Myocyte (in vitro differentiated cells): ENCODE results near the gene MEIS2. TPM values are rescaled to one million over a fixed set of nuclear protein-coding genes. Genes with fewer than 3 reads are reported as not detected.

Experiments
- DNase-seq: peaks from one replicate; pipeline ENCODE4 v3.0.0-alpha.2; 2012; ENCODE audit warnings: low read depth
- total RNA-seq: library from RNA; depleted of rRNA; stranded (reverse); fragments of >200 nt; gene quantifications from 2 replicates; pipeline ENCODE4 v1.2.3, GENCODE V29; 2014

MEIS2 gene
- total RNA-seq, 1 donor from 2014 or later, result 7.3 TPM

DNA sequence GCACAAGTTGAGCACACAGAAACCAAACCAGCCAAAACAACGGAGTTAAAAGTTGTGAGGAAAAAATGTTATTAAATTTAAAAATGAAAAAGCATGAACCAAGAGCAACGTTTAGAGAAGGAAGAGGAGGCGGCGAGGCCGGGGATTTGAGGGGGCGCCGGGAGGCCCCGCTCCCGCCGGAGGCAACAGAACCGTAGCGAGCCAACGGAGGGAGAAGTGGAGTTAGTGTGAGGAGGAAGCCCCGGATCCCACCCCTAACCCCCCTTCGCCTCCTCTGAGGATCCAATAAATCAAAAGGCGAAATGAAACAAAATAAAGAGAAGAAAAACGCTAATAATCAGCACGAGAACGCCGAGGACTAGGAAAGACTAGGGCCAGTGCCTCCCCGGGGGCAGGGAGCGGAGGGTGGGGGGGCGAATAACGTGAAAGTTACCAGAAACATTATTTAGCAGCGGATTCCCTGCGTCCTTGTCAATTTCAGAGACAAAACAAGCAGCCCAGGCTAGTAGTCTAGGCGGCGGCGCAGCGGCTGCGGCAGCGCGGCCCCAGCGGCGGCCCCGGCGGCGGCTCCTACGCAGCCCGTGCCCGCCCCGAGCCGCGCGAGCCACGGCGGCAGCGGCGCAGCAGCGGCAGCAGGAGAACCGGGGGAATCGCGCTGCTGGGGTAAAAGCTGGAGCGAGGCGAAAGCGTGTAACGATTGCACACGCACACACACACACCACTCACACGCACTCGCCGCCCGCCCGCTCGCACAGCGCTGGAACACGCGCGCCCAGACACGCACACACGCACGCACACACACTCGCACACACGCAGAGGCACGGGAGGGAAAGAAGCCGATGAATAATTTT is 1.7 kb downstream of the MEIS2 start:
- DNase-seq, result peak; percentile 61

DNA sequence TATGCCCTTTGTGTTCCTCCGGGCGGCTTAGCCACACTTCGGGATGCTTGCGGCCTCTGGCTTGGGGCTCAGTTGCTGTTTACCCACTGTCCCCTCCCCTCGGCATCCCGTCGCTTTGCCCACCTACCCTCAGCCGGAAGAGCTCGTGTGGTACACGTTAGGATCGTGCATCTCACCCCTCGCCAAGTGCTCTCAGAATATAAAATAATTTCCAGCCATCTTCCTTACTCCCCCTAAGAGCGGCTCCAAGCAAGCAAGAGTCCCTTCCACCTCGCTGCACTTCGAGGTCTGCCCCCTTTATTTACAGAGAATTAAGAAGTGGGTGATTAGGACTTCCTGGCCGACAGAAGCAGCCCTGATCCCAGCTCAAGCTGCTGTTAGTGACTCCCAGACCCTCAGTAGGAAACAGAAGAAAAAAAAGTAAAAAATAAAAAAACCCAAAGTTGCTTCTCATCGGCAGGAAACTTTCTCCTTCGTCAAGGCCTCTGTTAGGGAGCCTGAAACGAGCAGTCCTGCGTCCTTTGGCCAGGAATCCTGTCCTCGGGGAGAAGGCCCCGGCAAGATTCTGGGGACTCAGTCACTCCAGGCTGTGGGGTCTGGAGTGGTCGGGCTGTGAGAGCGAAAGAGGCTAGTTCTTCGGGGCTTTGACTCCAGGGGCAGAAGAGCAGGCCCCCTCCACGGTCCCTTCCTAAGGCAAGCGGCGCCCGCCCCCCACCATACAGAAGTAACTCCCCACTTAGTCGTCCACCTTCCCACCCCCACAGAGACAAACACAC is 3.0 kb downstream of the MEIS2 start:
- DNase-seq, result peak; percentile 10

DNA sequence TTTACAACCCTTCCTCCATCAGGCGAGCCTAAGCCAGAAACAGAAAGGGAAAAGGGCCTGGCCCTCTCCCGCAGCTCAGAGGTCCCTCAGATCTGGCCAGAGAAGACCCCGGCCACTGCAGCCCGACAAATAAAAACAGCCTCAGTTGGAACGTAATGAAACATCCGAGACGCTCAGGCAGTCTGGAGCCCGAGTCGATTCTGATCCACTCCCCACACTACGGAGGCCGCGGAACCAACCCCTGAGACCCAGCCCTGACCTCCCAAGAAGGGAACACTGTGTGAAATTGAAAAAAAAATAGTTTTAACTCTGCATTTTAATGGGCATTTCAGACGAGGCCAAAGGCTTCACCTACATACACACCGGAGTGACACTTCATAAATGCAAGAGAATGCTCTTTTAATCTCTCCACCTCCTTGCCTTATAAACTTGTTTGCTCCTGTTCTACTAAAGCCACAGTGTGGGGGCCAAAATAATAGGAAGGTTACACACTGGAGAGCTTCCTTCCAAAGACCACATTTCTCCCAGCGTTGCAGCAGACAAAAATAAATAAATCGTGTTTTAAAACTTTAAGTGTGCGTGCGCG is 3.7 kb downstream of the MEIS2 start:
- no peak for DNase-seq

DNA sequence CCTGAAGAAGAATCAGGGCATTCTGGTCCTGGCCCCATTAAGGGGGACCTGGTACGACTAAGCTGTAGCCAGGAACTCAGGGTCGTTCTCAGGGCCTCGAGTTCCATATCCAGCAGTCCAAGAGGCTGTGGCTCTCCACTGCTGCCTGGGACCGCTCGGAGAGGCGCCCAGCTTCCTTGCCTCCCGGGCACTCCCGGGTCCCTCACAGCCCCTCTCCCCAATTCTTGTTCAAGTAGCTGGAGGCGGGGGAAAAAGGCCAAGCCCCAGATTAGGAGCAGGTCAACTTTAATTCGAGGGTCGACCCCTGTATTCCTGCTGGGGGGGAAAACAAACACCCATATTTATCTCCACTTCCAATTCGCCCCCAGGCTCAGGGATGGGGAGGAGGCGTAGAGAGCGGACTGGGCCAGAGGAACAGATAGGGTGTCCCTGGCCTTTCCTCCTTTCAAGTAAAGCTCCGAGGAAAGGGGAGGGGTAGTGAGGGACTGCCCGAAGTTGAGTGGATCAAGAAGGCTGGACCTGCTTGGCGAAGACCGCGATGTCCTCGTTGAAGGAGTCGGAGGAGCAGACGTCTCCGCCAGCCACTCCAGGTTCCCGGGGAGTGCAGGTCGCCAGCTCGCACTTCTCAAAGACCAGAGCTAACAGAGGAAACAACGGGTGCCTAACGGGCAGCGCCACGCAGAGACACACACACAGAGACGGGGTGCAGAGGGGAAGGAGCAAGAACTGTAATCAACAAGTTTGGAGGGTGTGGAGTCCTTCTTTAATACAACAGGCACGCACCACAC is 4.4 kb downstream of the MEIS2 start:
- DNase-seq, result no peak

GRCh38 chr15:37094915-37095711 is 5.2 kb downstream of the MEIS2 start:
- DNase-seq, result no peak

GRCh38 chr15:37094333-37094914 is 5.9 kb downstream of the MEIS2 start:
- no peak for DNase-seq

DNA sequence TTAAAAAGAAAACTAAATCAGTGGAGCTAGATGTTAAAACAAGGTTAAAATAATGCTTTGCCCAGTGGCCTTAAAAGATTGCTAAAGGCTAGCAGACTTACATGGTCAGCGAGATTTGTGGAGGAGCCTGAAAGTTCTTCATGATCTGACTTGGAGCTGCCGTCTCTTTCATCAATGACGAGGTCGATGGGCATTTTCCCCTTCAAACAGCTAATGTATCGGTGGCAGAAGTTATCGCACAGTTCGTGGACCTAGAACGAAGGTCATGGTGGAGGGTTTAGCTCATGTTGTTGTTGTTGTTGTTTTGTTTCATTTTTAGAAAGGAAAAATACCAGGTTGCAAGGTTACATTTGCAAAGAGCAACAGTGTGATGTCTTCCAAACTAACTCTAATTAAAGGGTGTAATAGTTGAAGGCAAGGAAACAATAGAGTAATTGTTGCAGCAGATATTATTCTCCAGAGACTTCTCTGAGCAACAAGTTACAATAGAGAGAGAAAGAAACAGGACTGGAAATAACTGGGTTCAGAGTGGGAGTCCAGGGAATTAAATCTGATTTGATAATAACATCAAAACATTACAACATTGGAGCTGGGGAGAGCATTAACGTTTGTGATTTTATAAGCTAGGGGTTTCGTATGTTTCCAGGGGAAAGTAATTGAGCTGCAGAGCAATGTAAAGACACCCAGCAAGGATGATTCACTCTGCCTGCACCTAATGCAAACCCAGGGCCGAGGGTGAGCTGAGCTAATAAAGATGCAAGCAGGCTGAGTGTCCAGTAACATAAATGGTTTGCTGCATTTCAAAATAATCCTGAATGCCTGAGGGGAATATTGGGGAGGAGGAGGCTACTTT is 6.6 kb downstream of the MEIS2 start:
- no peak for DNase-seq

GRCh38 chr15:37090543-37091175 is 9.7 kb downstream of the MEIS2 start:
- DNase-seq, result no peak

DNA sequence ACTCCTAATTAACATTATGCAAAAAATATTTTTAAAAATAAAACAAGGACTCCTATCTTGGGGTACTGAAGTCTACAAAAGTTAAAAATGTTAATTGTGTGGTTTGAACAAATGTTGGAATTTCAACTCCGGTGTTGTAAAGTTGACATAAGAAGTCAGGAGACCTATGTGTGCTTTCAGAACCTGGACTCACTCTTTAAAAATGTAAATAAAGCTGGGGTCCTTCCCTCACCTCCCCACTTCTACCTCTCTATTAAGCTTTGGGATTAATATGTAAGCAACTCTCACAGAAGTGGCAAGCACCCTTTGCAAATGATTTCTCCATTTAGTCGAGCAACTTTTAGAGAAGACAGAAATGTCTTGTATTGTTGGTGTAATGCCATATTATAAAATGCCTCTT is 11.9 kb downstream of the MEIS2 start:
- no peak for DNase-seq

DNA sequence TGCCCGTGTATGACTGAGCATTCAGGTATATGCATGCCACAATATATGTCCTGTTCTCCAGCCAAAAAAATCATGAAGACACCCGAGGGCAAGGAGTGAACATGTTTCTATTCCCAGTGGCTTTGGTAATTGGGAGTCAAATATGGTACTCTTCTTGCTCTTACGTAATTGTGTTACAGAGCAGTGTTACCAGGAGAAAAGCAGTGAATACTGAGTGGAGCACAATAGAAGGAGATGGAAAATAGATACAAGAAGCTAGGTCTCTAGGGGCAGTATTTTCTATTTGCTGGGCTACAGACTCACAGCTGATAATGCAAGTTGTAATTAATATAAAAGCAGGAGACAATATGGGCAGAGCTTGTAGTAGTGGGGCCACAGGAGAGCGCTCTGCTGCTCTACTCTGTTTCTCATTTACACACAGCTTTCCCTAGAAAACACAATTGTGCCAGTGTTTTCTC is 13.2 kb downstream of the MEIS2 start:
- DNase-seq, result no peak

GRCh38 chr15:37086521-37086920 is 13.8 kb downstream of the MEIS2 start:
- DNase-seq, result no peak

GRCh38 chr15:37086120-37086519 is 14.2 kb downstream of the MEIS2 start:
- no peak for DNase-seq

GRCh38 chr15:37084602-37085001 is 15.7 kb downstream of the MEIS2 start:
- no peak for DNase-seq

- no peak for DNase-seq
Observed at GRCh38 chr15:37083610-37084009, 16.7 kb downstream of the MEIS2 start.

DNA sequence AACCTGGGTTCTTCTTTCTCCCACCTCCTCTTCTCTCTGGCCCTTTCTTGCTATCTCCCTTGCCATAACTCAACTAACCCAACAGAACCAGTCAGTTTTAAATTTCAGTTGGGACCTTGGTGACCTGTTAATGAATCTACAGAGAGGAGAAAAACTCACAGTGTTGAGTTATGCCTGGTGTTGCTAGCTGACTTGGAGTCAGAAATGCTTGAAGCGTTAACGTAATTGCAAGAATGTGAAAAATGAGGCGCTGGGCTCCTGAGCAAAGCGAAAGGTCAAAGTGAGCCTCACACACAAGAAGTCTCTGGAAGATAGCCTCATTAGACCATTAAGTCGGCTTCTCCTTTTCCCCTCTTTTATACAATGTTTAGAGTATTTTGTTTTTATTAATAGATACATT is 18.4 kb downstream of the MEIS2 start:
- DNase-seq, result no peak

DNA sequence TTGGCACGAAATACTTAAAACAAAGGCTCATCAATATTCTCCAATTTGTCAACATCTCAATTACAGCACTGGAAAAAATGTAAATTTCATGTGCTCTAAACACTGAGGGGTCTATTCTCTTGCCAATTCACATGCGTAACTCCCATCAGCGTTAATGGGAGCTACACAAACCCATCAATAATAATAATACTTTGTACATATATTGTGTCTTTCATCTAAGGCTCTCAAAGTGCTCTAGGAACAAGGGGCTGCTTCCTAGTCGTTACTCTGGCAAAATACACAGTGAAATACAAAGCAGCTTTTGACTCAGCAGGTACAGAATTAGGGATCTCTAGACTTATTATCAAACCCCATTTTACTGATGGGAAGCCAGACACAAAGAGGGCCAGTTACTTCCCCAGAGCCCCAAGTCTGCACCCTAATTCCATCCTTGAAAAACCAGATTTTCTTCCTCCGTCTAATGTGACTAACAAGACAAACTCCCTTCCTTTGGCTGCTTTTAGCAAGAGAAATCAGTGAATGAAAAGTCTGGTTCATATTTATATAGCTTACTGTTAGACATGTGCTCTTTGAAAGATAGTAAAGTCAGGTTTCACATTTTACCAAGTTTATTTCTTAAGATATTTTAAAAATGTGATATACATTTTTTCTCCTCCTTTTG is 20.0 kb downstream of the MEIS2 start:
- DNase-seq, result no peak

- no peak for DNase-seq
Observed at GRCh38 chr15:37079726-37080125, 20.6 kb downstream of the MEIS2 start.

- DNase-seq, result no peak
Observed at GRCh38 chr15:37078566-37078965, 21.8 kb downstream of the MEIS2 start.
